Measurements from ENCODE around the gene JHY.

- no peak for TF ChIP-seq CTCF (conservative IDR thresholded peaks at IDR 0.05; ENCODE audit: low read length)
- no peak for TF ChIP-seq EZH2phosphoT487 (IDR thresholded peaks at IDR 0.05; ENCODE audit: borderline replicate concordance, low read depth, low read length)
Observed at GRCh38 chr11:122869622-122870021, 12.9 kb upstream of the JHY start.

Data from OCI-LY7 (cell line).